Hepatocyte (in vitro differentiated cells): ENCODE results near the gene FAM89B. TPM values are rescaled to one million over a fixed set of nuclear protein-coding genes. Genes with fewer than 3 reads are reported as not detected.

Experiments used
- DNase-seq: peaks from one replicate; pipeline ENCODE4 v3.0.0-alpha.2; 2016; ENCODE audit warnings: low spot score
- H2AFZ ChIP-seq: fragments of 200-600 bp; sonication (generic); 2 replicates; pipeline ENCODE4 v1.6.0; 2016; ENCODE audit warnings: antibody characterized with exemption, mild to moderate bottlenecking
- H3K27ac ChIP-seq: fragments of 200-600 bp; sonication (generic); 2 replicates; pipeline ENCODE4 v1.5.1; 2016; ENCODE audit warnings: mild to moderate bottlenecking
- H3K27me3 ChIP-seq: fragments of 200-600 bp; sonication (generic); 2 replicates; pipeline ENCODE4 v1.6.1; 2016
- H3K36me3 ChIP-seq: fragments of 200-600 bp; sonication (generic); replicated peaks from 2 replicates; pipeline ENCODE4 v1.5.1; 2016; ENCODE audit warnings: low read depth; ENCODE audit not compliant: insufficient read depth
- H3K4me1 ChIP-seq: fragments of 200-600 bp; sonication (generic); 2 replicates; pipeline ENCODE4 v1.5.1; 2016; ENCODE audit warnings: mild to moderate bottlenecking, moderate library complexity; ENCODE audit not compliant: insufficient read depth
- H3K4me2 ChIP-seq: fragments of 200-600 bp; sonication (generic); 2 replicates; pipeline ENCODE4 v1.6.0; 2016
- H3K4me3 ChIP-seq: fragments of 200-600 bp; sonication (generic); 2 replicates; pipeline ENCODE4 v1.5.1; 2016; ENCODE audit warnings: mild to moderate bottlenecking
- H3K79me2 ChIP-seq: fragments of 200-600 bp; sonication (generic); 2 replicates; pipeline ENCODE4 v1.6.0; 2017; ENCODE audit warnings: mild to moderate bottlenecking
- H3K9me2 ChIP-seq: fragments of 200-600 bp; sonication (generic); replicated peaks from 2 replicates; pipeline ENCODE4 v1.6.0; 2017; ENCODE audit warnings: mild to moderate bottlenecking; ENCODE audit not compliant: insufficient read depth
- H3K9me3 ChIP-seq: fragments of 200-600 bp; sonication (generic); 2 replicates; pipeline ENCODE4 v1.5.1; 2016; ENCODE audit warnings: low read depth, mild to moderate bottlenecking
- H4K20me1 ChIP-seq: fragments of 200-600 bp; sonication (generic); 2 replicates; pipeline ENCODE4 v1.6.0; 2016; ENCODE audit warnings: mild to moderate bottlenecking; ENCODE audit not compliant: insufficient read depth, poor library complexity, severe bottlenecking
- CTCF ChIP-seq: fragments of 200-600 bp; sonication (generic); IDR thresholded peaks from 2 replicates; pipeline ENCODE4 v1.5.1; 2016; ENCODE audit warnings: antibody characterized with exemption, mild to moderate bottlenecking; ENCODE audit not compliant: poor library complexity
- EZH2 ChIP-seq: fragments of 200-600 bp; sonication (generic); IDR thresholded peaks from 2 replicates; pipeline ENCODE4 v1.6.1; 2016; ENCODE audit warnings: antibody characterized with exemption, mild to moderate bottlenecking, borderline replicate concordance
- EZH2phosphoT487 ChIP-seq: fragments of 200-600 bp; sonication (generic); IDR thresholded peaks from one replicate; pipeline ENCODE4 v1.6.1; 2018; ENCODE audit warnings: antibody characterized with exemption, mild to moderate bottlenecking, low read depth, moderate library complexity; ENCODE audit not compliant: unreplicated experiment, severe bottlenecking
- WGBS: methylation state at CpG from one replicate; pipeline ENCODE4 v1.1.6; 2016; ENCODE audit warnings: low lambda C conversion rate; ENCODE audit errors: missing lambda C conversion rate; 5-methylcytosine and 5-hydroxymethylcytosine counted together
- polyA plus RNA-seq: library from polyadenylated mRNA; unstranded; fragments of >200 nt; fragmentation: Nextera tagmentation; extraction: Ambion mirVana; gene quantifications from 2 replicates; pipeline ENCODE4 v1.2.1, GENCODE V29; 2016
- total RNA-seq: library from RNA; depleted of rRNA; stranded (reverse); fragments of >200 nt; gene quantifications from 2 replicates; pipeline ENCODE4 v1.2.3, GENCODE V29; 2014

FAM89B gene
- total and polyA plus RNA-seq, 2 experiments from 2014 or later = 34.1 to 112 TPM

DNA sequence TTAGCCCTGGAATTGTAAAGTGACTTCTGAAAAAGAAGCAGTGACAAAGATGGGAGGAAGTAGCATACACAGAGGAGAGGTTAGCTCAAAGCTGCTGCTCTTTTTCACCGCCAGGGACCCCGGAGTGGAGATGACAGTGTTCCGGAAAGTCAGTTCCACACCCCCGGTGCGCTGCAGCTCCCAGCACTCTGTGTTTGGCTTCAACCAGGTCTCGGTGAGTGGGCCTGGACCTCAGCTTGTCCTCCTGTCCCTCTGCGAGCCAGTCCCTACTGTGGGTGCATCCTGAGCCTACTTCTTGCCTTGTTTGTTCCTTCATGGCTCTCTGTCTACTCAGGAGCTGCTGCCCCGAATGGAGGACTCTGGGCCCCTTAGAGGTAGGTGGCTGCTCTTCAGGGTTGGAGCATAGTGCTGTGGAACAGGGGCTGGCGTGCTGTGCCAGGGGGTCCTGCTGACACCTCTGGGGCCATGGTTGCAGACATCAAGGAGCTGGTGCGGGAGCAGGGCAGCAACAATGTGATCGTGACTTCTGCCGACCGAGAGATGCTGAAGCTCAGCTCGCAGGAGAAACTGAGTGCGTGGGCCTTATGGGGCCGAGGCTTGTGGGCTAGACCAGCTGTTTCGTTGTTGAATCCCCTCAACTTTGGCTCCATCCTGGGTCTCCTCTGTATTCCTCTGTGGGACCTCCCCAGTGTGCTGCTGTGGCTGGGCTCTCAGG, 45.0 kb downstream of the FAM89B start:
- peaks cover 49% of the 10 kb centered on the region for H3K79me2 ChIP-seq
- peak overlapping the region; percentile 91 for H3K4me2 ChIP-seq
- no peak overlapping the region for H2AFZ ChIP-seq
- no peaks in the 10 kb centered on the region for H3K36me3 ChIP-seq
- H3K4me1 ChIP-seq = peaks cover 18% of the 10 kb centered on the region
- no peaks in the 10 kb centered on the region for H3K9me2 ChIP-seq
- peaks cover 13% of the 10 kb centered on the region for H4K20me1 ChIP-seq
- TF ChIP-seq EZH2phosphoT487 (no peak), CTCF (no peak), EZH2 (no peak)
- no peak overlapping the region for H3K27ac ChIP-seq
- WGBS = 98% methylated on average over 17 of the region's 17 CpGs
- no peak overlapping the region for H3K4me3 ChIP-seq
- DNase-seq = no peak
- H3K9me3 ChIP-seq = no peaks in the 10 kb centered on the region
- no peaks in the 10 kb centered on the region for H3K27me3 ChIP-seq

- TF ChIP-seq EZH2 (no peak), EZH2phosphoT487 (no peak), CTCF (no peak)
- H3K79me2 ChIP-seq = peaks cover 40% of the 10 kb centered on the region
Measured at GRCh38 chr11:65617990-65618751, 45.8 kb downstream of the FAM89B start.

DNA sequence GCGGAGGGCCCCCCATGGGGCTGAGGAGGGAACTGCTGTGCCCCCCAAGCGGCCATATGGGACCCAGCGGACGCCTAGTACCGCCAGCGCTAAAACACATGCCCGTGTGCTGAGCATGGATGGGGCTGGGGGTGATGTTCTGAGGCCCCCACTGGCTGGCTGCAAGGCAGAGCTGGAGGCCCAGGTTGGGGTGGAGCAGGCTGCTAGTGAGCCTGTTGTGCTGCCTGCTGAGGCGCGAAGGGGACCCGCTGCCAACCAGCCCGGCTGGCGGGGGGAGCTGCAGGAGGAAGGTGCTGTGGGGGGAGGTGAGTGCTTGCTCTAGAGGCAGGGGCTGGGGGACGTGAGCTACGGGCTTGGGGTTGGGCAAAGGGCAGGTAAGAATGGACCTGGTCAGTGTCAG, 46.4 kb downstream of the FAM89B start:
- H3K9me3 ChIP-seq = no peaks in the 10 kb centered on the region
- TF ChIP-seq EZH2 (no peak), CTCF (no peak), EZH2phosphoT487 (no peak)
- H3K79me2 ChIP-seq = peaks cover 34% of the 10 kb centered on the region
- H3K27me3 ChIP-seq = no peaks in the 10 kb centered on the region
- no peak for DNase-seq
- H4K20me1 ChIP-seq = peaks cover 6% of the 10 kb centered on the region
- no peak overlapping the region for H2AFZ ChIP-seq
- no peak overlapping the region for H3K4me2 ChIP-seq
- no peaks in the 10 kb centered on the region for H3K9me2 ChIP-seq
- WGBS = 93% methylated on average over 14 of the region's 14 CpGs
- H3K27ac ChIP-seq = no peak overlapping the region
- H3K36me3 ChIP-seq = no peaks in the 10 kb centered on the region
- no peak overlapping the region for H3K4me3 ChIP-seq
- peaks cover 7% of the 10 kb centered on the region for H3K4me1 ChIP-seq

More at GRCh38 chr11:65617990-65618751, 45.8 kb downstream of the FAM89B start:
- WGBS = 97% methylated on average over 32 of the region's 33 CpGs
- no peaks in the 10 kb centered on the region for H3K9me3 ChIP-seq
- H4K20me1 ChIP-seq = peaks cover 6% of the 10 kb centered on the region
- no peak for DNase-seq
- no peaks in the 10 kb centered on the region for H3K36me3 ChIP-seq
- no peak overlapping the region for H3K4me3 ChIP-seq
- H3K27ac ChIP-seq = no peak overlapping the region
- no peak overlapping the region for H2AFZ ChIP-seq
- H3K9me2 ChIP-seq = no peaks in the 10 kb centered on the region
- no peak overlapping the region for H3K4me2 ChIP-seq
- H3K27me3 ChIP-seq = no peaks in the 10 kb centered on the region
- peaks cover 9% of the 10 kb centered on the region for H3K4me1 ChIP-seq
